HG02763 (cell line): ENCODE data around the gene SURF6.
"Not testable (repeated sequence)": the region's sequence is repeated elsewhere in the genome, so short reads cannot be mapped to it uniquely, and the experiment has no call there.

ENCODE experiments used
- ATAC-seq: cut with Tn5 transposase; IDR thresholded peaks from one replicate; pipeline ENCODE4 v1.9.1; 2021; ENCODE audit warnings: mild to moderate bottlenecking, moderate library complexity; ENCODE audit not compliant: unreplicated experiment

SURF6 gene

DNA sequence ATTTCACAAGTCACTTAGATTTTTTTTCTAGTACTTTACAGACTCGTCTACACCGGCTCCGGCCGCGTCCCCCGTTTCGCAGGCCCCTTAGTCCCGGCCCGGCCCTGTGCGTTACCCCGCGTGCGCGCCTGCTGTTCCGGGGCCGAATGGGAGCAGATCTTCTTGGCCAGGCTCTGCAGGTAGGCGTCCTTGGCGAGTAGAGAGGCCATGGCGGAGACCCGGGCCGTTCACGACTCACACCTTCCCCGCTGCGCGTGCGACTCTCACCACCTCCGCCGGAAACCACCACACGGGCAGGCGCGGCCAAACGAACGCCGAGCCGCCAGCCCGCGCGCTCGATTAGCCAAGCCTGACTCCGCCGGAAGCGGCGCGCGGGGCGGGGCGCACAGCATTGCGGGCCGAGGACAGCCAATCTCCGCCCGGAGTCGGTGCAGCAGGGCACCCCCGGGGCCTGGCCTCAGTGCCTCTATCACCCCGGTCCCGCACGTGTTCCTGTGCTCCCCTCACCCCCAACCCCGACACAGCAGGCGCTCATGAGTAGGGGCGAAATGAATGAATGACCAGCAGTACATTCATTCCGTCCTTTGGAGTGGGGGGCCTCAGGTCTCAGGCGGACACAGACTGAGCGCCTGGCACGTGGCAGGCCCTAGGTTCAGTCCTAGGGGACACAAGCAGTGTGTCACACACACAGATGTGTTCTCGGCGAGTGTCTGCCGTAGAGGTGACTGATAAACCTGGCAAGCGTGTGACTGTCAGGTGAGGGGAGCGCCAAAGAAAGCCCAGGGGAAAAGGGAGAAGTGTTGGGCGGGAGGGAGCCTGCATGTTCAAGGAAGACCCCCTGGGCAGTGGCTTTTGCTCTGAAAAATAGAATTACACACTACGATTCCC, at the start of gene SURF6:
Gene SURF6 (minus strand): TSS at position 265 of the 888 bp plus-strand sequence. CDS start 56 bp downstream, at position 209.
- ATAC-seq, result peak; percentile 80

DNA sequence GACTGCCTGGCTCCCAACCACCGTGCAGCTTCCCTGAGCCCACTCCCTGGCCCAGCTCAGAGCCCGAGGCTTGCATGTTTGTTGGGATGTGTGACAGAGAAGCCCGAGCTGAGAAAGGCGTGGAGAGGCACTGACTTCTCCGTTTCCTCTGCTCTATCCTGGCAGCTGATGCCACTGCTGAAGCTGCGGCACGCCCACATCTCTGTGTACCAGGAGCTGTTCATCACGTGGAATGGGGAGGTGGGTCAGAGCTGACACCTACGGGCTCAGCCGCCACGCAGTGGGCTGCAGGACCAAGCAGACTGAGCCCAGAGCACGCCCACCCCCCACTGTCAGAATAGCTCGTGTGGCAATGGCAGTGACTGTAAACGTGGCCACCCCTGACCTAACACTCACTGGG, 49.5 kb upstream of the SURF6 start:
- ATAC-seq, result no peak

DNA sequence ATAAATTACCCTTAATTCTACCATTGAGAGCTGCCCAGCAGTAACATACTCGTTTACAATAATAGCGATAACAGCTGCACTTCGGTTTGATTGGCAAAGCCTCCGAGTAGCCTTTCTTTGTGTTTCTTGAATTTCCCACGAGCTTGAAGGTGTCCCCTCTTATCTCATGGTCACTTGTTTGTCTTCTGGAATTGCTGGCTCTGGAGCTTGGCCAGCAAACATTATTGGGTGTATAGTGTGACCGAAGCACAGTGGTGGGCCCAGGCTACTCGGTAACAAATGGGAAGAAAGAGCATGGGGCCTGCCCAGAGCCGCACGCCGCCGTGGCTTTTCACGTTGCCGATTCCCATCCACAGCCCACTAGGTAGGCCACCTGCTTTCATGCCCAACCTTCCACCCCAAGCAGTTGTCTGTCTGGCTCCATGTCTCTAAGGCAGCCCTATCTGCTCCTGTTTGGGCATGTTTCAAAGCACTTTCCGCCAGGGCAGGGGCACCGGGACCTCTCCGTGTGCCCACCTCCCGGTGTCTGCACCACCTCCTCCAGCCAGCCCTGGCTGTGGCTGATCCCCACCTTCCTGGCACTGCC, 48.8 kb upstream of the SURF6 start:
- ATAC-seq, result no peak

DNA sequence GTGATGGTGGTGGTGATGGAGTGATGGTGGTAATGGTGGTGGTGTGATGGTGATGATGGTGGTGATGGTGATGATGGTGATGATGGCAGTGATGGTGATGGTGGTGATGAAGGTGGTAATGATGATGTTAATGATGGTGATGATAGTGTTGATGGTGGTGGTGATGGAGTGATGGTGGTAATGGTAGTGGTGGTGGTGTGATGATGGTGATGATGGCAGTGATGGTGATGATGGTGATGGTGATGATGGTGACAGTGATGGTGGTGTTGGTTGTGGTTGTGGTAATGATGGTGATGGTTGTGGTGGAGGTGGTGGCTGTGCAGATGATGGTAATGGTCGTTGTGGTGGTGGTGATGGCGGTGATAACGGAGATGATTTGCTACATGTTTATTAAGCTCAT, 47.5 kb upstream of the SURF6 start:
- no peak for ATAC-seq

DNA sequence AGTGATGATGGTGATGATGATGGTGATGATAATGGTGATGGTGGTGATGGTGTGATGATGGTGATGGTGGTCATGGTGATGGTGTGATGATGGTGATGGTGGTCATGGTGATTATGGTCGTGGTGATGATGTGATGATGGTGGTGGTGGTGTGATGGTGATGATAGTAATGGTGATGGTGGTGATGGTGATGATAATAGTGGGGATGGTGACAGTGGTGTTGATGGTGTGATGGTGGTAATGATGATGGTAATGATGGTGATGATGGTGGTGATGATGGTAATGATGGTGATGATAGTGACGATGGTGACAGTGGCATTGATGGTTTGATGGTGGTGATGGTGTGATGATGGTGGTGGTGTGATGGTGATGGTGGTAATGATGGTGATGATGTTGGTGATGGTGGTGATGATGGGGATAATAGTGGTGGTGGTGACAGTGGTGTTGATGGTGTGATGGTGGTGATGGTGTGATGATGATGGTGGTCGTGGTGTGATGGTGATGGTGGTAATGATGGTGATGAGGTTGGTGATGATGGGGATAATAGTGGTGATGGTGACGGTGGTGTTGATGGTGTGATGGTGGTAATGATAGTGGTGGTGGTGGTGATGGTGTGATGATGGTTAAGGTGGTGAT, 46.6 kb upstream of the SURF6 start:
- ATAC-seq, result no peak

DNA sequence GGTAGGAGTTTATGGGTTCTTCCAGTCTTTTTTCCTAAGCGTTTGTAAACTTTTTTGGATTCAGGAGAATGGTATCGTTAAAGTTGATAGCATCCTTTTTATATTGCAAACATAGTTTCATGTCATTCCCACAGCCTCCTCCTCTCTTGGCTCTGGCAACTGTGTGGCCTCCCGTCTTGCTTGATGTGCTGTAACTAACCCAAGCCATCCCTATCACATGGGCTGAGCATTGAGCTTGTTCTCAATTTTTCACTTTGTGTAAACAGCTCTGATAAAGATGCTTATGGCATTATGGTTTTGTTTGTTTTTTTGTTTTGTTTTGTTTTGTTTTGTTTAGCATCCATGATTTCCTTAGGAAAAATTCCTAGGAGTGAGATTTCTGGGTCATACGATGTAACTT, 44.7 kb upstream of the SURF6 start:
- ATAC-seq, result no peak

DNA sequence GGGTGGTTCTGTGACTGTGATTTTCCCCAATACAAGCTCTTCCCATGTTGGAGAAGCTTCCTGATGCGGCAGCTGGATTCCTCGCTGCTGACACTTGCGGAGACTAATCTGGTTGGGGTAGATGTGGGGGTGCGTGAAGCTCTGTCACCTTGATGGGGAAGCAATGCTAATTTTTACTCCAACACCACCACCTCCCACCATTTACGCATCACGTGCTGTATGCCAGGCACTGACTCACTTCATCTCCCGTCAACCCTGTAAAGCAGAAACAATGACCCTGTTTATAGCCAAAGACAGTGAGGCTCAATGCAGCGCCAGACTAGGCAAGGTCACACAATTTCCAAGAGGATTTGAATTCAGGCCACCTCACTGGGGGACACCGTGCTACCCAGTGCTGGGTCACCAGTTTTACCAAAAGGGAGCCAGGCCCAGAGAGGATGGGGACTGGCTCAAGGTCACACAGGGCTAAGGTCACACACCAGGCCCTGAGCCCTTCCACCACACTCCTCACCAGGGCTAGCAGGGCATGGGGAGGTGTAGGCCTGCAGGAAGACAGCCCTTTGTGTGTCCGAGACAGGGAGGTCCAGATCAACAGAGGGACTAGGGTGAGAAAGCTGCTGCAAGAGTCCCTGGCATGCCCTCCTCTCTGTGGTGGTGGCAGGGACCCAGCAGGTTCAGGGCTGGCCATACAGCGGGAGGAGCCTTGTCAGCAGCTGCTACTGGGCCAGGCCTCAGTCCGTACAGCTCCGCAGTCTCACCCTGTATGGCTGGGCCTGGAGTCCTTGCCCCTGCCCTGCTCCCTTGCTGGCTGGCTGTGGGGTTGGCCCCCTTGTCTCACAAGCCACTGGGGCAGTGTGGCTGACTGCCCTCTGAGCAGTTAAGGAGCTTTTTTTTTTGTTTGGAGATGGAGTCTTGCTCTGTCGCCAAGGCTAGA, 43.4 kb upstream of the SURF6 start:
- ATAC-seq, result no peak

DNA sequence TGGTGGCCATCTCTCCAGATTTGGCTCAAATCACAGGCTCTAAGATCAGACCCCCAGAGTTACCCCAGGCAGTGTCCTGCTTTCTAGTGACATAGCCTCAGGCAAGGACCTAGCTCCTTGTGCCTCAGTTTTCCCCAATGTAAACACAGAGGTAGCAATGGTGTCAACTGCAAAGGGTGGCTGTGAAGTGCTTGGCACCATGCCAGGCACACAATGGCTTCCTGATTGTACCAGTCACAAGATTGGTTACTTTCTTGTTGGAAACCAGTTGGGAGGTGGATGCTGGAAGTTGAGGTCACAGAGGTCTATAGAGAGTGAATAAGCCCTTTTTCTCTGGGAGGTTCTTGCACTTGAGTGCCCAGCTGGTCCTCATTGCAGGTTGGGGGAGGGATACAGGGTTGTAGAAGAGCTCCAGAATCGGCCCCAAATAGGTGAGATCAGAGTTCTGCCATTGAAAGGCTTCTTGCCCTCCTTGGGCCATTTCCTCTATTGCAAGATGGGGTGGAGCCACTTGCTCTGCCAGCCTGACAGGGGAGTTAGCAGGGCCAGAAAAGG, 42.5 kb upstream of the SURF6 start:
- ATAC-seq, result no peak

DNA sequence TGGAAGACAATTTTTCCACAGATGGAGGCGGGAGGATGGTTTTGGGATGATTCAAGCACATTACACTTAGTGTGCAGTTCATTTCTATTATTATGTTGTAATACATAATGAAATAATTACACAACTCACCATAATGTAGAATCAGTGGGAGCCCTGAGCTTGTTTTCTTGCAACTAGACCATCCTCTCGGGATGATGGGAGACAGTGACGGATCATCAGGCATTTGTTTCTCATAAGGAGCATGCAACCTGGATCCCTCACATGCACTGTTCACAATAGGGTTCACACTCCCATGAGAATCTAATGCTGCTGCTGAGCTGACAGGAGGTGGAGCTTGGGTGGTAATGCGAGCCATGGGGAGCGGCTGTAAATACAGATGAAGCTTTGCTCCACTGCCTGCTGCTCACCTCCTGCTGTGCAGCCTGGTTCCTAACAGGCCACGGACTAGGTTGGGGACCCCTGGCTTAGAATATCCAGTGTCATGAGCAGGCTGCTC, 41.8 kb upstream of the SURF6 start:
- ATAC-seq, result no peak

DNA sequence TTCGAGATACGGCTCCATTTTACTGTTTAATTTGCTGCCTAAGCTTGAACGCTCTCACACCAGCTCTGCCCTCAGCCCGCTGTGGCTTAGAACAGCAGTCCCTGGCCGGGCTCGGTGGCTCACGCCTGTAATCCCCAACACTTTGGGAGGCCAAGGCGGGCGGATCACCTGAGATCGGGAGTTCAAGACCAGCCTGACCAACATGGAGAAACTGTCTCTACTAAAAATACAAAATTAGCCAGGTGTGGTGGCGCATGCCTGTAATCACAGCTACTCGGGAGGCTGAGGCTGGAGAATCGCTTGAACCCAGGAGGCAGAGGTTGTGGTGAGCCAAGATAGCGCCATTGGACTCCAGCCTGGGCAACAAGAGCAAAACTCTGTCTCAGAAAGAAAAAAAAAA, 41.3 kb upstream of the SURF6 start:
- not testable (repeated sequence) for ATAC-seq

DNA sequence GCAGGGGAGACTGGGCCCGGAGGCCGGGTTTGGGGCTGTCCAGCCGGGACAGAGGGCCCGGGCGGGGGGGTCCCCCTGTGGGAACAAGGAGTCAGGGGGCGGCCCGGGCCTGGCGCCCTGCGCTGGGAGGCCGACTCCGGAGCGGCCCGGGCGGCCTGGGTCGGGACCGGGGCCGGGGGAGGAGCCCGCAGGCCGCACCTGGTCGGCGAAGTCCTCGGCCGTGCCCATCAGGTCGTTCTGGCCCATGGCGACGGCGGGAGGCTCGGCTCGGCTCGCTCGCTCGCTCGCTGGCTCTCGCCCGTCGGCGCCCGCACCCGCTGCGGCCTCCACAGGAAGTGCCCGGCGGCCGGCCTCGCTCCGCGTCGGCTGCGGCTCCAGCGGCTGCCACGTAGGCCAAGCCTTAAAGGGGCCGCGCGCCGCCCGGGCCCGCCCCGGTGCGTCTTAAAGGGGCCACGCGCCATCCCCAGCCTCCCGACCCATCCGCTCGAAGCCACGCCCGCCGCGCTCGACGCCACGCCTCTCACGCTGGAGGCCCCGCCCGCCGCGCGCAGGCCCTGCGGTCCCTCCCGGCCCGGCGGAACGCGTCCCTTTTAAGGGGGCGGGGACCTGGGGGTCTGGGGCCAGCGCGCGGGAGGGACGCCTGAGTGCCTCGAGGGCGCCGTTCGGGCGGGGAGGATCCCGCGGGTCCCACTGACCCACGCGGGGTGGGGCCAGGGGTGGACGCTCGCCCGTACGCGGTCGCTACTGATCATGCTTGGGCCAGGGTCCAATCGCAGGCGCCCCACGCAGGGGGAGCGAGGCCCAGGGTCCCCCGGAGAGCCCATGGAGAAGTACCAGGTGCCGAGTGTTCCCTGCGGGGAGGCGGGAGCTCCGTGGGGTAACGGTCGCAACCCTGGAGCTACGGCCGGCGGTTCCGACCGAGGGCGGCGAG, 40.0 kb upstream of the SURF6 start, which contains the start of the genes STKLD1 and SURF4:
Gene STKLD1 (plus strand): TSS at position 643 of the 931 bp plus-strand sequence. CDS start 108 bp downstream, at position 751.
Gene SURF4 (minus strand): TSS at position 337 of the 931 bp plus-strand sequence. CDS start 91 bp downstream, at position 246.
- peak; percentile 84 for ATAC-seq

DNA sequence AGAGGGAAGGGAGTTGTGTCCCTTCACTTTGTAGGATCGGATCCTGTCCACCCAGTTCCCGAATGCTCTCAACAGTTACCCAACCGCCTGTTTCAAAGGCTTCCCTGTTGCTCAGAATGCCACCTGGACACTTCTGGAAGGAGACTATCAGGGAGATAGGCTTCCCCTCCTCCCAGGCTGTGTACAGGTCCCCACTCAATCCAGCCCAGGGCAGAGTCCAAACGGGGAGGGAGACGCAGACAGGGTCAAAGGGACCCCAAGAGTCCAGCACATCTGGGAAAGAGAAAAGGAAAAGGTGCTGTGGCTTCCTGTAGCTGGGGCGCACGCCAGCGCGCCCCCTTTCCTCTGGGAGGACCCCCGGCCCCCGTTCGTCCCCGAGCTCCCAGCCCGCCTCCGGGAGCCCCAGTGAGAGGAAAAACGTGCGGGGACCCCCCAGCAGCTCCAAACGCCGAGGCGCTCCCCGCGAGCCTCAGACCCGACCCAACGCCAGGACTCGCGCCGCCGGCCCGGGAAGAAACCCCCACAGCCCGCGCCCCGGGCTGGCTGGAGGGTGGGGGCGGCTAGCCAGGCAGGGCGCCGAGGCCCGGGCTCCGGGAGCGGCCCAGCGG, 39.2 kb upstream of the SURF6 start:
- peak; percentile 6 for ATAC-seq

DNA sequence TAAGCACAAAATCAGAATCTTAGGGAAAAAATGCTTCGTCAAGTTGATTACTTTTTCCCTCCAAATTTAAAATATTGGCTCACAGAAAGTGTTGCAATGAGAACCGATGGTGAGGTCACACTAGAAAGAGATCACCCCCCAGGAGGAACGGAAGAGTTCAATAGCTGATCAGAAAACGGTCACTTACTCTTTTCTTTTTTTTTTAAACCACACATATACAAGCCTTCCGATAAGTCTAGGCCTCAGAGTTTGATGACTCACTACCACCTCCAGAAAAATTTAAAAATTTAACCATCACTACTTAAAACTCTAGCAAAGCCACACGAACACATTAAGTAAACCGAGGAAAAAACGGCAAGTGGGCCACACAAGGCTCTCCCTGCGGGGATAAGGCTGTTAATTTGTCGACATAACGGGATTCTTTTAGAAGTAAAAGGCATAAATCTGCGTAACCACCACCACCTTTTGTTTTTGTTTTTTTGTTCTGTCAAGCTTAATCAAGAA, 38.7 kb upstream of the SURF6 start:
- ATAC-seq, result no peak

DNA sequence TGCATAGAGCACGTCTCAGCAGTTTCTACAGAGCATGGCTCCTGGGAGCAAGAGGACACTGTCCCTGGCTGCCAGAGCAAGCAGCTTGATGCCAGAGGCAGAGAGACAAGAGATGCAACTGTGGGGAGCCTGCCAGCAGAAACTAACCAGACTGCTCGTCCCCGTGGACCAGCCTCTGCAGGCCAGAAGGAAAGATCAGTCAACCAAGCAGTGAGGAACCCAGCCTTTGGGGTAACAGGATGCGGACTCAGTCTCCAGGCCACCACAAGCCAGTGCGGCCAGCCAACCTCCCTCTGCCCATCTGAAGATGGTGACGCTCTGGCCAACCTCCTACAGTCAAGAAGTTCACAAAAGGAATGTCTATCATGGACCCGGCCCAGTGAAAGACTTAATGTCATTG, 36.2 kb upstream of the SURF6 start:
- no peak for ATAC-seq

DNA sequence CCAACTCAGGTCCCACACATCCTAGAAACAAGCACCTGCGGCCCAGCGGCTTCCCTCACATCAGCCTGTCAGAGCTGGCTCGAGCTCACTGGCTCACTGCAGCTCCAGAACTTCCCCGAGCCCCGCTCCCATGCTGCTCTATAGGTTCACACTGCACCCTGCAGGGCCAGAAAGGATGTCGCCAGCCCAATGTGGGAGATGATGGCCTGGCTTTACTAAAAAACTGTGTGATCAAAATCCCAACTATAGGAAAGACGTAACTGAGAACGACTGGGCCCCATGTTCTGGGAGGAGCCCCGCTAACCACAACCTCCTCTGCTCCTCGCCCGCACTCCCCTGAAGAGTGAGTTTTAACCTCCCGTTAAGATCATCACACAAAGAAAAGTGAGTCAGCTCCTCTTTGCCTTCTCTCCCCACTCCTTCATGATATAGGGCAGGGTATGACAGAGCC, 35.3 kb upstream of the SURF6 start:
- ATAC-seq, result no peak

DNA sequence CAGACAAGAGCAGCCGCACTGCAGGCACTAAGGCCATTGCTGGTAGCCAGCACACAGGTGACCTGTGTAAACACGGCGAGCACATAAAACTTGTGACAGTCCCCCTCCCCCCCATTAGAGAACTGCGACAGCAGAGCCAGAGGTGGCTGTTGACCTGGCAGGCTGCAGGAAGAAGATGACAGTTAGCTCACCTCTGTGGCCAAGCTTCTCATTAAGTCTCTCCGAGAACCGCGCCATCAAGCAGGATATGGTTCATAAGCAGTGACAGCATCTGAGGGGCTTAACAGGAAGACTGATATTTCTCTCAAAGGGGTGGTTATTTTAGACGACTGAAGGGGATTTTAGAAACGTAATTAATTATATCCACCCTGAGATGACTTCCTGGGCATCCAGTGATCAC, 34.7 kb upstream of the SURF6 start:
- ATAC-seq, result no peak

DNA sequence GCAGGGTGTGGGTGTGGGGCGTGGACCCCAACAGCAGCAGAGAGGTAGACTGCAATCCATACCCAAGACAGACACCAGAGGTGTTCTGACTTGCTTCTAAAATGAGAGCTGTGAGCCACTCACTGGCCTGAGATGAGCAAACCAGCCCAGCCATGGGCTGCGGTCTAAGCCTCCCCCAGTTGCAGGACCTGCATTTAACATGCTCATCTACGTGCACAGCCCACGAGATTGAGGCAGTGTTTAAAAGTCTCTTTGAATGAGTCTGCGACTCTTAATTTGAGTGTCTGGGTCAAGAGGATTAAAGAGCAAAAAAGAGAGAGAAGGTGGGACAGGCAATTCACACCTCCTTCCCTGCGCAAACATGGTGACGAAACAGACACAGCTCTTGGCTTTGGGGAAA, 33.9 kb upstream of the SURF6 start:
- ATAC-seq, result no peak

DNA sequence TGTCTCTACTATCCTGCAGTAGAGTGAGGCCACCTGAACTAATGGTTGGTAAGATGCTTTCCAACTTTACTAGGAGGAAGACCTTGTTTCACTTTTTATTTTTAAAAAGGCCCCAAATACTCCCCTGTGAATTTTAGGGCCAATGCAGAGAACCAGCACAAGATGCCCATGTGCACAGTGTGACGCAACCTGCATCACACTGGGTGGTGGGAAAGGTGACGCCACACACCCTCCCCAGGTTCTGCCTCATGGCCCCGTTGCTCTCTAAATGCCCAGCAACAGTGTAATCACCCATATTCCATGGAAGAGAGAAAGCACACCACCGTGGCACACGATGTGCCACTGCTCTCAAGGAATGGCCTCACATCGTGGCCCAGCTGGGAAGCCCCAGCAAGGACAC, 33.4 kb upstream of the SURF6 start:
- no peak for ATAC-seq
